Gastrocnemius medialis (tissue), 4 donors: ENCODE data around the gene ANKRD11.

ENCODE experiments used
- CTCF ChIP-seq, 5 experiments: fragments of 450-650 bp in 3 of 5; fragments of 200-600 bp in 2 of 5; sonication (generic) in 2 of 5; IDR thresholded peaks in 4 of 5; conservative IDR thresholded peaks in 1 of 5; 1 replicate in 4 of 5; 2 replicates in 1 of 5; pipeline ENCODE4 v1.5.1; 2016 to 2019; ENCODE audit warnings: antibody characterized with exemption in 5 of 5, mild to moderate bottlenecking in 3 of 5, moderate library complexity in 3 of 5
- POLR2A ChIP-seq, 2 donors: fragments of 450-650 bp; IDR thresholded peaks; one replicate each; pipeline ENCODE4 v1.6.1; 2017; ENCODE audit warnings: antibody characterized with exemption in 2 of 2, mild to moderate bottlenecking in 2 of 2, moderate library complexity in 2 of 2

- TF ChIP-seq CTCF (IDR thresholded peaks at IDR 0.05 in 4 of 5, conservative IDR thresholded peaks at IDR 0.05 in 1 of 5), result no peak
- no peak for TF ChIP-seq POLR2A (IDR thresholded peaks at IDR 0.05)
These were observed 196.9 kb downstream of the ANKRD11 start for GRCh38 chr16:89293276-89294143.
